GM21423 (cell line): ENCODE data around the gene YOD1.
"Not testable (repeated sequence)": the region's sequence is repeated elsewhere in the genome, so short reads cannot be mapped to it uniquely, and the experiment has no call there.

Experiments
- ATAC-seq: cut with Tn5 transposase; IDR thresholded peaks from one replicate; pipeline ENCODE4 v1.9.1; 2021; ENCODE audit warnings: mild to moderate bottlenecking, moderate library complexity; ENCODE audit not compliant: unreplicated experiment

Gene YOD1

GRCh38 chr1:207050480-207051190 is 373 bp downstream of the YOD1 start:
- ATAC-seq = peak; percentile 36

DNA sequence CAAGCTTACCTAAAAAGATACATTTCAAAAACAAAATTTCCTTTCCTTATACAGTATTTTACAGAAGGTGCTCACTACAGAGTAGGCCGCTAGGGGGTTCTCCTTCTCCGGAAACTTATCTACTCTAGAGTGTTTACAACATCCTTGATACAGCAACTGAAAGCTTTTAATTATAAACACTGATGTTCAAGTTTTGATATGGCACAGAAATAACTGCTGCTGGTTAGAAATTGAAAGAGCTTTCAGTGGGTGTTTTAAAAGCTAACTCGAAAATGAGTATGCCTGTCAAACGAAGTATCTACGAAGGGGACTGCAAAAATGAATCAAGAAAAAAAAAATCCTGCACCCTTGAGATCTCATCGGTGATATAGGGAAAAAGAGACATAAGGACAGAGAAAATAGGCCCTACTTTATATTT is 1.0 kb downstream of the YOD1 start:
- ATAC-seq = no peak

DNA sequence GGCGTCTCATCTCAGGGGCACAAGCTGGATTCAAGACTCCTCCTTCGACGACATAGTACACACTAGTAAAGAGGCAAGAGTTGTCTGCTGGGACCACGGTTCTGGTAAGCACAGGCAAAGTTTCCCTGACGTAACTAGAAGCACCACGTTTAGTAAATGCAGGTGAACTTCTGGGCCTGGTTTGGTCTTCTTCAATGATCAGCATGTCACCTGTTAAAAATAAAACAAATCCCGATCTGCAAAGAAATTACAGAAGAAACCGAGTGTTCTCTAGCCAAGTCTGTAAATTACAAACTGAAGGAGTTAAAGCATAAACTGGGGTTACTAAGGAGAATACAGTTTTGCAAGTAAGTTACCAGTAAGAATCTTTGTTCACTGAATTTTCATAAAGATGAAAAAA is 1.5 kb downstream of the YOD1 start:
- no peak for ATAC-seq

DNA sequence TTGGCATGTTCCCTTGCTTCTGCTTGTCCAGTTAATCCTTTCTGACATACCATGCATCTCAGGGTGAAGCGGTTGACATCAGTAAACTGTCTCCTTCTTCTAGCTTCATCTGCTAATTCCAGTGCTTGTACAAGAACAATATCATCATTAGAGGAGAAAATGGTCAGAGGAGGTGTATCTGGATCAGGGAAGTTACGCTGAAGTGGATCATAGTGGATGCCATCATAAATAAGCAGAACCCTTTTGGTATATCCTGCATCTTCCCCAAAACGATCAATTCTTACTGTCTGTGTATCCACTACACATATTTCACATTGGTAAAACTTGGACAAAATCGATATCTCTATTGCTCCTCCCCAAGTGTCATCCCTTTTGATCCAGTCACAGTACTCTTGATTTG is 2.0 kb downstream of the YOD1 start:
- ATAC-seq = no peak

DNA sequence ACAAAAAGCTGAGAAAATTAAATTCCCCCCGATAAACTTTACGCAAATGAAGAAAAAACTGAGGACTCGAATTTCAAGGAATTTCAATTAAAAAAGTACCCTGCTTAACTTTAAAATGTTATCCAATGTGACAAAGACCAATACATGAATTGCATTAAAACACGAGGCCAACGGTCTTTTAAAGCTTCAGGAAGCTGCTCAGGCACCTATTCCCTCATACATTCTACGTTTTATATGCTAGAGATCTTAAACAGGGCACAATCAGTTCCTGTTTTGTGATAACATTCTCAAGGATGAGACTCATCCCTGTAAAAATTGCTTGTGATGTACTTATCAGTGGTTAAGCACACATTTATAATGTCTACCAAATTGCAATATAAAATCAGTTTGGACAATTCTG is 3.0 kb downstream of the YOD1 start:
- ATAC-seq = no peak

GRCh38 chr1:207047505-207047904 is 3.5 kb downstream of the YOD1 start:
- no peak for ATAC-seq

- ATAC-seq = no peak
Measured at GRCh38 chr1:207045453-207045852, 5.6 kb downstream of the YOD1 start.

DNA sequence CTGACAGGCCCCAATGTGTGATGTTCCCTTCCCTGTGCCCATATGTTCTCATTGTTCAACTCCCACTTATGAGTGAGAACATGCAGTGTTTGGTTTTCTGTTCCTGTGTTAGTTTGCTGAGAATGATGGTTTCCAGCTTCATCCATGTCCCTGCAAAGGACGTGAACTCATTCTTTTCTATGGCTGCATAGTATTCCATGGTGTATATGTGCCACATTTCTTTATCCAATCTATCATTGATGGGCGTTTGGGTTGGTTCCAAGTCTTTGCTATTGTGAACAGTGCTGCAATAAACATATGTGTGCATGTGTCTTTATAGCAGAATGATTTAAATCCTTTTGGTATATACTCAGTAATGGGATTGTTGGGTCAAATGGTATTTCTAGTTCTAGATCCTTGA is 9.6 kb downstream of the YOD1 start:
- ATAC-seq = not testable (repeated sequence)

DNA sequence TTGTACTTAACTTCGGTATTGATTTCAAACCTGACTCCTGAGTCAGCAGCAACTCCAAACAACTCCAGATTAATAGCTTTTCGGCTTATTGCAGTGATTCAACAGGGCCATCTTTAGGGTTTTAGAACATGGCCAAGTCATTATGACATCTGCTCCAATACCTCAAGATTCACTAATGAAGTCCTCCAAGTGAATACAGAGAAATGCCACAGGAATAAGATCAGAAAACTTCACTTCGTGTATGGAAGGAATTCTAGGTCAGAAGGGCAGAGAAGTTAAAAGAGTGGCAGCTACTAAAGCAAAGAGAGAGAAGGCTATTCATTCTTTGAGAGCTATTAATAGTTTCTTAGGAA is 10.9 kb downstream of the YOD1 start:
- ATAC-seq = no peak

DNA sequence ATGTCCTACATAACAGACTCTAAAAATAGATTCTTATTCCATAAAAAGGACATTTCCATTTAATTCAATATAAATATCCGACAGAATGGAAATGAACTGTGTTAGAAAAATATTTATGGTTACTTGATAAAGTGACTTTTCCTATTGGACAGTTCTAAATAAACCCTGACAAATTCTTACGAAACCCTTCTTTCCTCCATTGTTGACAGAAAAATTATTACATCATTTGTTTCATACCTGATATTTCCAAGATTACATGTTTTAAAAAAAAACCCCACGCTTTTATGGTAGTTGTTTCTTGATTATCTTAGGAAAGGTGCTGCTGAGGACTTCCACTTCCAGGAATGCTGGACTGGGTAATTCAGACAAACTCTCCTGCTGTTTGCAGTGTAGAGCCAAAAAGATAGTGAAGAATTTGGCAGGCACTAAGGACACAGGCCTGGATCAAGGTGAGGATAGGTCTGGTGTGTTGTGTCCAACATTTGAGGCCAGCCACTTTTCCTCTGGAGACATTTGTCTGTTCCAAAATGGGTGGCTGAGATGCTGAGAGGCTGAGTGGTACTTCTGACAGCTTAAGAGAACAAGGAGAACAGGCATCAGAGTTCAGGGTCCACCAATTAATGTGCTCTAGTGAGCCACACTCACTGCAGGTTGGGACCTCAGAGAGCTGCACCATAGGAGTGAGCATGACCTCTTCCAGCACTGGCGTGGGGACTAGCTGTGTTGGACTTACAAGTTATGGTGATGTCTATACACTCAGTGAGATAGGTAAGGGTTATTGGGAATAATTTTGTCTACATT is 11.4 kb downstream of the YOD1 start:
- no peak for ATAC-seq

DNA sequence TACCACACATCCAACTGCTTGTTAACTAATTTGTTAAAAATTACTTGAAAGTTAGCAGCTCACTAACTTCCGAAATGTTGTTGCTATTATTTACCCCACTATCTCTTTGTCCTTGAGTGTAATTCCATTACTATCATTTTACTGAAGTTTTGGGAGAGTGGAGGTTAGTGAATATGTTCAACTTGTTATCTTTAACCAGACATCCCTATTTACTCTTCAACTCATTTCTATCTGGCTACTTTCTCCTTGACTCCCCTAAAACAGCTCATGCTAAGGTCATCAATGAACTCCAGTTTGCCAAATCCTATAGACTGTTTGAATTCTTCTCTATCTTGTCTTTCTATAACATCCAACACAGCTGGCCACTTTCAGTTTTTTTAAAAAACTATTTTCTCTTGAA is 14.1 kb downstream of the YOD1 start:
- ATAC-seq = no peak

DNA sequence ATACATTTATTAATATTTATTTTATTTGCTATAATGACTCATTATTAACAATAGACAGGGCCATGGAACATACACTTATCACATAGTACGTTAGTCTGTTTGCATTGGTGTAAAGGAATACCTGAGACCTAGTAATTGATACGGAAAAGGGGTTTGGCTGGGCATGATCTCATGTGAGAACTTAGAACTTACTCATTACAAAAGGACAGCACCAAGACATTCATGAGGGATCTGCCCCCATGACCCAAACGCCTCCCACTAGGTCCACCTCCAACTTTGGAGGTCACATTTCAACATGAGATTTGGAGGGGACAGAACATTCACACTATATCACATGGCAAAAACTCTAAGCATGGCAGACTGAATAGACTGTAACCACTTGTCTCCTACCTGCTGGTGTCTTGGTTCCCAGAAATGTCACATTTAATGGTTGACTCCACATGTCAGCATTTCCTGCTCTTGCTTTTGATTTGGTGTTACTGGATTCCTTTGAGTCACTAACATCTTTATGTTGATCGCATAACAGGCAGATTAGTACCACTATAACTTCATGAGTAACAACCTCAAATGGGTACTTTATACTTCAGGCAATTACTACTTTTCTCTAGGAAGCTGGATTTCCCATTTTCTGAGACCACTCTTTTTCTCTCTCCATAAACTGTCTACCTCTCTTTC is 15.0 kb downstream of the YOD1 start:
- ATAC-seq = no peak

DNA sequence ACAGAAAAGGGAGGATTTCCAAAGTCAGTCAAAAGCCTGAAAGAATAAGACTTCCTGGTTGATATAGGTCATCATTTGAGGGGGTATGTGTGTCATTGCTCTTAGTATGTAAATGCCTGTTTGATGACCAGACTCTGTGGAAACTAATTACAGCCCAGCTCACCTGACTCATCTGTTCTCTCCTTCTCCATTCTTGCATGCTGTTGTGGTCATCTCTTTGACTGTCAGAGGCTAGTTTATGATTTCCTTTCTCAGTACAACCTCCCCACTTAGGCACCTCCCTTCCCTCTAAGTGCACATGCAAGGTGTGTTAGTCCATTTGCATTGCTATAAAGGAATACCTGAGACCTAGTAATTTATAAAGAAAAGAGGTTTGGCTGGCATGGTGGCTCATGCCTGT is 16.0 kb downstream of the YOD1 start:
- no peak for ATAC-seq

- no peak for ATAC-seq
Measured at GRCh38 chr1:207034208-207034607, 16.8 kb downstream of the YOD1 start.

- no peak for ATAC-seq
Measured at GRCh38 chr1:207033302-207033701, 17.7 kb downstream of the YOD1 start.

DNA sequence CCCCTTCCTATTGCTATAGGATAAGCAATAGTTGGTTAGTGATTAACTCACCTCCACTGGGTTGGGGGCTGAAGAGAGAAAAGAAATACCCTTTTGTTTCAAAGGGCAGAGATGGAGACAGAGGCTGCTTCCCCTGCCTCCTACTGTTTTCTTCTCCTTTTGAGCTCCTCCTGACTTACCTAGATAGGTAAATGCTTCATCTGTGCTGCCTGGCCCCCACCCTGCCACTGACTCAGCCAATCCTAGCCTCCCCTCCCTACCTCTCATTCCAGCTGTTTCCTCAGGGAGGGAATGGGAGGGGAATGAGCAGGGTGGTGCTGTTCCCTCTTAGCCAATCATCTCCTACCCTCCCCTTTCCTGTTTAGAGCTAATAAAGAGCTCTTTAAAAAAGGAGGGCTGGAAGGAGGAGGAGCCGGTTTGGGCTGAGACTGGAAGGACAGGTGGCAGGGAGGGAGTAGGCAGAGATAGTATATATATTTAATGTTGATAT is 18.4 kb downstream of the YOD1 start, which contains the start of gene C1orf116:
Gene C1orf116 (minus strand): TSS at position 229 of the 490 bp plus-strand sequence. CDS start 5,158 bp downstream, outside the sequence.
- no peak for ATAC-seq

DNA sequence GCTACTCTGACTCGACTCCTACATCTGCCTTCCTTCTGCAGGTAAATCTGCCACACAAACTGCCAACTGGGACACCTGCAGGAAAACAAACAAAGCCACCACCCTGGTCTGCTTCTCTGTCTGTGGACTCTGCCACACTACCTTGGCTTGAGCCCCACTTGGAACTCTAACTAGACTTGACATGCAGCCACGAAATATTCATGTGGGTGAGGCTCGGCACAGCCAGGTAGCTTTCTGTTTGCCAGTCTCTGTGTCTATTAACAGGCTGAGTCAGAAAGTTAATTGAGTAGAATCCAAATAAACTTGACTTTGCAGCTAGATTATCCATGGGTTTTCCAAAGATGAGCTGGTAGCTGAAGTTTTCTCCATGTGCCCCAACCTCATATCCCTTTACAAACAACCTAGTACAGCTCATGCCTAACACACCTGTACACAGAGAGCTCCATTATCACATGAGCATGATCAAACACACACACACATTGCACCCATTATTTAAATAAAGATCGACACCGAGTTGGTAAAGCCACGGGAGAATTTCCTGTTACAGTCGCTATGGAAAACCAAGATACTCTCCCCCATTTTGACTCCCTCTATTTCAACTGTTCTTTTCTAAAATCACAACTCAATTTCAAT is 19.3 kb downstream of the YOD1 start:
- ATAC-seq = no peak

DNA sequence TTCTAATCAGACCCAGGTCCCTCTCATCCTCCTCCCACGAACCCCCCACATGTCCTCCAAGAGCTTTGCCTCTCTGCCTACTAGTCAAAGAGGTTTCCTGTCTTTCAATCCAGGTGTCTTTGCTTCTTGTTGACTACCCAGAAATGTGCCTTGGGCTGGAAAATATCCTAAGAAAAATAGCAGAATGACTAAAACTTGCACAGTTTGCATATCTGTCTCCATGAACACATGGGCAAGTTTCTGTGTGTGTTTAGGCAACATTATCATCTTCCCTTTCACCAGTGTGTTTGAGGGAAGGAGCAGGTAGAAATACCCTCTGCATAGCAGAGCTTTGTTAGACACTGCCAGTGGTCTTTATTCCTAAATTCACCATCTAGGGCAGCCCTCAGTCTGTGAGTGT is 20.0 kb downstream of the YOD1 start:
- ATAC-seq = no peak

DNA sequence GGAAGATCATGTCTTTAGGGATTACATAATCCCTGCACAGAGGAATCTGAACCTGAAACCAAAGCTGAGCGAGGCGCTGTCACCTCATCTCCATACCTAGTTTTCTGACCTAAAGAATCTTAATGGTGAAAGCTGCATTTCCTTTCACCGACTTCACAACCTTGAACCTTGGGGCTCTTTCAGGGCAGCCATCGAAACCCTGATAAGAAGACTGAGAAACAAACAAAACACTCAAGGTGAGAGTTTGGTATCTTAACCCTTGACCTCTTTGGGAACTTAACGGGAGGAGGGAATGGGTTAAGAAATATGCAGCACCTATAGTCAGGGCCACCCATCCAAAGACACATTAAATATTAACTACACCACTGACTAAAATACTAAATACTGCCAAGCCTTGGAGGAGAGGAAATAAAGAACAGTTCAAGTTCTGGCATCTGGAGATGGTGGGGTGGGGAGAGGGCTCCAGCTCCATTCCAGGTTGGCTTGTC is 20.4 kb downstream of the YOD1 start:
- ATAC-seq = no peak

DNA sequence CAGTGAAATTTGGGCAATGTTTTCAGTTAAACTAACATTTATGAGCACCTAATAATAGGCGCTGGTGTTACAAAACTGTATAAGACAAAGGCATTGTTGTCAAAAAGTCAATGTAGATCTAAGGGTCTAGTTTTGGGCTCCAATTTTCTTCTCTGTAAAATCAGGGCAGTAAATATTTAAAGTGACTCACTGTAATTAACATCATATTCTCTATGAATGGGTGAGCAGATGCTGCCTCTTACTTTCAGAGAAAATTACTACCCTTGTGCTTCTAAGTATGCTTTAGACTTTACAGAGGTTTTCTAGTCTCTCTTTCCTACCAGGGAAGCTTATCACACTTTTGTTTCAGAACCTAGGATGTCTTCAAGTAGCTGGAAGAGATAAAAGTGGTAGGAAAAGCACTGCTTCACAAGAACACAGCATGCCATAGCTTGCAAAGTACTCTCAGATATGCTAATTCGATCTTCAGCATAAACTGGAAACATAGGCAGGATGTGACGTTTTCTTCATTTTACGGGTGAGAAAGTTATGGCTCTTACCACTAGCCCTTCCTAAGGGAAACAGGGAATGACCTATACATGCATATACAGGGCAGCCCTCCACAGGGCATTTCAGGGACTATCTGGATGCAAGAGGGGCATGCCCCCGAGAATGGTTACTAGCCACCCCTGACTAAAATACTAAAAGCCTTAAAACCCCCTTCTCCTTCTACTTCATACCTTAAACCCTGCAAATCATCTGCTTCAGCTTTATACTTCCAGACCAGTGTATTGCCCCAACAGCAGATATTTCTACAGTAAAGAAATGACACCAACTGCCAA is 21.1 kb downstream of the YOD1 start:
- no peak for ATAC-seq
